Sigmoid colon (tissue), 4 donors: ENCODE results near the gene SLC25A23.

Experiments used
- CTCF ChIP-seq, 4 experiments: fragments of 450-650 bp in 3 of 4; fragments of 200-600 bp in 1 of 4; IDR thresholded peaks; one replicate each; pipeline ENCODE4 v1.5.1; 2016 to 2019; ENCODE audit warnings: antibody characterized with exemption in 4 of 4, mild to moderate bottlenecking in 3 of 4, moderate library complexity in 2 of 4
- EP300 ChIP-seq, 4 donors: sonication (generic); formaldehyde crosslinking; IDR thresholded peaks; one replicate each; pipeline ENCODE4 v1.6.1; 2017; ENCODE audit warnings: antibody characterized with exemption in 4 of 4
- POLR2A ChIP-seq, 2 donors: fragments of 450-650 bp; IDR thresholded peaks; one replicate each; pipeline ENCODE4 v1.6.1; 2016; ENCODE audit warnings: antibody characterized with exemption in 2 of 2, mild to moderate bottlenecking in 2 of 2, moderate library complexity in 2 of 2
- POLR2AphosphoS5 ChIP-seq, 4 donors: sonication (generic); formaldehyde crosslinking; IDR thresholded peaks; one replicate each; pipeline ENCODE4 v1.6.1; 2017; ENCODE audit warnings: antibody characterized with exemption in 4 of 4

DNA sequence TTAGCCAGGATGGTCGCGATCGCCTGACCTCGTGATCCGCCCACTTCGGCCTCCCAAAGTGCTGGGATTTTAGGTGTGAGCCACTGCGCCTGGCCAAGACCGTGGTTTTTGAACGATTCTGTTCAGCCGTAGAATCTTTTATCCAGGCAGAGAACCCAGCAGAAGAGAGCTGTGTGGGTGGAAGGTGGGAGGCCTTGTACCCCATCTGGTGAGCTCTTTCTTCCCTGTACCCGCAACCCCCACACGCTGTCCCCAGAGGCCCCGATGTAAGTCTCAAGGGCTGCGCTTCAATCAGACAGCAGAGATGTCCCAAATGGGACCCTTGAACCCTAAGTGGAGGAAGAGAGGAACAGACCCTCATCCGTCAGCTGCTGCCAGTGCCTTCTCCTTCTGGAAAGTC lies 3.7 kb downstream of the SLC25A23 start:
- TF ChIP-seq CTCF (IDR thresholded peaks at IDR 0.05) (no peak), EP300 (IDR thresholded peaks at IDR 0.05) (no peak), POLR2A (IDR thresholded peaks at IDR 0.05) (no peak), POLR2AphosphoS5 (IDR thresholded peaks at IDR 0.05) (no peak)
